AG10803 (cell line): ENCODE results near the gene CREBBP.

Experiments
- DNase-seq: peaks from one replicate; pipeline ENCODE4 v3.0.0; 2010; ENCODE audit warnings: low read depth
- H3K4me3 ChIP-seq: 2 replicates; pipeline ENCODE4 v1.5.1; 2011; ENCODE audit warnings: mild to moderate bottlenecking, low read length, control low read depth
- TF ChIP-seq, protein P1 (sequence below): conservative IDR thresholded peaks from 2 replicates; pipeline ENCODE4 v1.5.1; 2011; ENCODE audit warnings: mild to moderate bottlenecking, low read length, control low read depth, inconsistent platforms

CREBBP gene

DNA sequence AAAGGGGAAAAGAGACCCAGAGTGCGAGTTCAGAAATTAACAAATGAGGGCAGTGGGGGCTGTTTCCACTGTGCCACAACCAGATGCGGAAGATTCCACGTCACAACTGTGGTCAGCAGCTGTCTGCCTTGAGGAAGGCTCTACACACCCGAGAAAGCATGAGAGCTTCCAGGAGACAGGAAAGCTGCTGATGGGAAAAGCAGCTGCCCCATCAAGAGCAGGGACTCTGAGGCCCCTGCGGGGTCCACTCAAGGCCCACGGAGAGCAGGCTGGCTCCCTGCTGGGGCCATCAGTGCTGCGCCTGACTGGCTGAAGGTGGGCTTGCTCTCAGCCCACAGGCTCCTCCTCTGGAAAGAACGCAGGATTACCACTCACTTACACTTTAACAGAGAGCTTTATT, 148.3 kb downstream of the CREBBP start:
- TF ChIP-seq, protein P1, sequence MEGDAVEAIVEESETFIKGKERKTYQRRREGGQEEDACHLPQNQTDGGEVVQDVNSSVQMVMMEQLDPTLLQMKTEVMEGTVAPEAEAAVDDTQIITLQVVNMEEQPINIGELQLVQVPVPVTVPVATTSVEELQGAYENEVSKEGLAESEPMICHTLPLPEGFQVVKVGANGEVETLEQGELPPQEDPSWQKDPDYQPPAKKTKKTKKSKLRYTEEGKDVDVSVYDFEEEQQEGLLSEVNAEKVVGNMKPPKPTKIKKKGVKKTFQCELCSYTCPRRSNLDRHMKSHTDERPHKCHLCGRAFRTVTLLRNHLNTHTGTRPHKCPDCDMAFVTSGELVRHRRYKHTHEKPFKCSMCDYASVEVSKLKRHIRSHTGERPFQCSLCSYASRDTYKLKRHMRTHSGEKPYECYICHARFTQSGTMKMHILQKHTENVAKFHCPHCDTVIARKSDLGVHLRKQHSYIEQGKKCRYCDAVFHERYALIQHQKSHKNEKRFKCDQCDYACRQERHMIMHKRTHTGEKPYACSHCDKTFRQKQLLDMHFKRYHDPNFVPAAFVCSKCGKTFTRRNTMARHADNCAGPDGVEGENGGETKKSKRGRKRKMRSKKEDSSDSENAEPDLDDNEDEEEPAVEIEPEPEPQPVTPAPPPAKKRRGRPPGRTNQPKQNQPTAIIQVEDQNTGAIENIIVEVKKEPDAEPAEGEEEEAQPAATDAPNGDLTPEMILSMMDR = no peak
- no peak for DNase-seq
- no peak overlapping the region for H3K4me3 ChIP-seq

DNA sequence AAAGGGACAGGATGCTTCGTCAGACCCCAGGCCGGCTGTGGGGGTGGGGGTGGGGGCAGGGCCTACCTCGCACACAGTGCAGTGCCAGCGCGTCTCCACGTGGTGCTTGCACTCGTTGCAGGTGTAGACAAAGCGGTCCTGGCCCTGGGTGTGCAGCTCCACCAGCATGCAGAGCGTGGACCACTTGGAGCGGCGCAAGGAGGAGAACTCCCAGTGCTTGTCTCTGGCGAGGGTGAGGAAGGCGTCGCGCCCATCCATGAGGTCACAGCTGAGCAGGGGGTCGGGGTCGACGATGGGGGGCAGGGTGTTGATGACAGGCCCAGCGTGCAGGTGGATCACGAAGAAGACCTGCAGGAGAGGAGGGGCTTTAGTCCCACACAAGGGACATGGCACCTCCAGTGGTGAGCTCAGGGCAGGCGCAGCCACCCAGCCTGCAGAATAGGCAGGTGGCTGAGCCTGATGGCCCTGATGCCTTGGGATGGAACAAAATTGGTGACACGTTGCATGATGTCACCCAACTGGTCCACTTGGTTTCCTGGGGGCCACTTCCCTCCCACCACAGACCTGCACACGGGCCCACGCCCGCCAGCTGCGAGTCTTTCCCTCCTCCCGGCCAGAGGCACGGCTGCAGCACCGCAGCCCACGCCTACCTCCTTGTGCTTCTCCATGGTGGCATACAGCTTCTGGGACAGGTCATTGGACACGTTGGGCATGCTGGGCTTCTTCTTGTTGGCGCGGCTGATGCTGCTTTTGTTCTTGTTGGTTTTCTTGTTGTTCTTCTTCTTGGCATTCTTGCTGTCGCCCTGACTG, 149.2 kb downstream of the CREBBP start:
- TF ChIP-seq, protein P1 = no peak
- no peak for DNase-seq
- H3K4me3 ChIP-seq = no peak overlapping the region

DNA sequence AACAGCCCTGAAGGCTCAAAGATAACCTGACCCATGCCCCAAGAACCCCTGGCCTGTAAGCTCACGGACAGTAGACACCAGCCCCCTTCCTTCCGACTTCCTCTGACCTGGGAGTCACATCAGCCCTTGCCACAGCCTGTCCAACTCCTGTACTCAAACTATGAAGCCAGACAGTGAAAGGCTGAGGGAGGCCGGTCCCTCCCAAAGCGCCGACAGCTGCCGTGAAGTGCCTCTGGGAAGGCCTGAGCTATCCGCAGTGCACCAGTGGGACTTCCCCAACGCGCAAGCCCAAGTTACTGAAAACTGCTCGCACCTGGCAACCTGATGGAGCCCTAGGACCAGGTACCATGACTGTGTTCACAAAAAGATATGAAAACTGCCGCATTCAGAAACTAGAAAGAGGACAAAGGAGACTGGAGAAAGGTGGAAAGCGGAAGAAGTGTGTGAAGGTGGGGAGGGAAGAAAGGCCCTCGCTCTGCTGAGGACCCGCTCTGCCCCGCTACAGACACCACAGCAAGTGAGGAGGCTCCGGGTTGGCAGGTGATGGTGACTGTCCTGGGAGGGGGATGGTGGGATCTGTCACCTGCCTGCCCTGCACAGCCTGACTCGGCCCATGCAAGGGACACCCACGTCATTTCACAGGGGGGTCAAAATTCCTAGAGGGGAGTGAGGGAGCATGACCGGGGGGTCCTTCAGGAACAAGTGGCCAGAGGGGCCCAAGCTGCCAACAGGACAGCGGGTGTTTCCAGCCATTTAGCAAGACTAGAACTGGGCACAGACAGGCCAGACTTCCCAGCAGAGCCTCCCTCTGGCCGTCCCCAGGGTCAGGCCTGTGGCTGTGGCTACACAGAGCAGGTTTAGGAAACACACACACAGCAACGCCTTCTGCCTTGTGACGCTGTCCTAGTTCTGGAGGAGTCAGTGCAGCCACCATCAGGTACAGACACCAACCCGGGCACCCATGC, 150.1 kb downstream of the CREBBP start:
- TF ChIP-seq, protein P1 = no peak
- DNase-seq = no peak
- no peak overlapping the region for H3K4me3 ChIP-seq

DNA sequence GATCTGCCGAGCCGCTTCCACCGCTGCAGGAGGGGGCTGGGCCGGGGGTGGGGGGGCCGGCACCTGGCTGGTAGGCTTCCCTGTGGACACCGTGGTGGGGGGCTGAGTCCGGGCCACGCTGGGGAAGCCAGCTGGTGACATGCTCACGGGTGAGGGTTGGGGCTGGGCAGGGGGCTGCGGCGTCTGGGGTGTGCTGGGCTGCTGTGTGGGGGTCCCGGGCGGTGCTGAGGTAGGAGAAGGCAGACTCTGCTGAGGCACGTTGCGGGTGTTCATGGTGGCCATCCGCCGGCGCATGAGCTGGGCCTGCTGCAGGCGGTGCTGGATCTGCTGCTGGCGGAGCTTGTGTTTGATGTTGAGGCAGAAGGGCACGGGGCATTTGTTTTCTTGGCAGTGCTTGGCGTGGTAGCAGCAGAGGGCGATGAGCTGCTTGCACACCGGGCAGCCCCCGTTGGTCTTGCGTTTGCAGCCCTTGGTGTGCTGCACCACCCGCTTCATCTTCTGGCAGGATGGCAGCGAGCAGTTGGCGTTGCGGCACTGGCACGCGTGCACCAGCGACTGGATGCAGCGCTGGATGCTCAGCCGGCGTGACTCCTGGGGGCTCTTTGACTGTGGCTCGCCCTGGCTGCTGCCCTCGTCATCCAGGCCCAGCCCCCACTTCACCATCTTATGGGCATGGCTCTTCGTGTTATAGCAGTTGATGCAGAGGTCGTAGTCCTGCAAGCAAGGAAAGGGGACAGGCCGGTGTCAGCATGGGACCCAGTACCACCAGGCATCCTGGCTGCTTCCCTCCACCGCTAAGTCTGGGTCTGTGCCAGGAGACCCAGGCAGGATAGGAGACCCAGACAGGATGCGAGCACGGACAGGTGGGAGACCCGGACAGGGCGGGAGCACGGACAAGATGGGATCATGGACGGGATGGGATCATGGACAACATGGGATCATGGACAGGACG, 151.1 kb downstream of the CREBBP start:
- TF ChIP-seq, protein P1 = no peak
- H3K4me3 ChIP-seq = no peak overlapping the region
- no peak for DNase-seq

DNA sequence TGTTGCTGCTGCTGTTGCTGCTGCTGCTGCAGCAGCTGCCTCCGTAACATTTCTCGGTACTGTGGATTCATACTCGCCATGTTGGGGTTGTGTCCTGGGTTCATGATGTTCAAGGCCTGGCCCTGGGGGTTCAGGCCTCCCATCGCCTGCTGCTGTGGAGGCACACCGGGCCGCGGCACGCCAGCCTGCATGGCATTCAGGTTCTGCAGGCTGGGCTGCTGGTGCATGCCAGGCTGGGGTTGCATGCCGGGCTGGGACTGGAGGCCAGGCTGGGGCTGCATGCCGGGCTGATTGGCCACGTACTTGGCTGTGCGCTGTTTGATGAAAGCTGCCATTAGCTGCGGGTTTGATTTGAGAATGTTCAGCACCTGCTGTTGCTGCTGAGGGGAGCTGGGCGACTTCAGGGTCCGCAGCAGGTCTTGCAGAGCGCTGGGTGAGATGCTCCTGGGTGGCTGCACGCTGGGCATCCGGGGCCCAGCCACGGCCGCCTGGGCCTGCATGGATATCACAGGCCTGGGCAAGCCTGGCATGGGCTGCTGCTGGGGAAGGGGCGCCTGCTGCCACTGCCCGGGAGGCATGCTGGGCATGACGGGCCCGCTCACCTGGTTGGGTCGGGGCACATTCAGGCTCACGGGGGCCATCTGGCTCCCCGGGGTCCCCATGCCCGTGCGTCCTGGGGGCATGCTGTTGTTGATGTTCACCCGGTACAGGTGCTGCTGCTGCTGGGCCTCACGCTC, 151.9 kb downstream of the CREBBP start:
- H3K4me3 ChIP-seq = no peak overlapping the region
- TF ChIP-seq, protein P1 = no peak
- no peak for DNase-seq

DNA sequence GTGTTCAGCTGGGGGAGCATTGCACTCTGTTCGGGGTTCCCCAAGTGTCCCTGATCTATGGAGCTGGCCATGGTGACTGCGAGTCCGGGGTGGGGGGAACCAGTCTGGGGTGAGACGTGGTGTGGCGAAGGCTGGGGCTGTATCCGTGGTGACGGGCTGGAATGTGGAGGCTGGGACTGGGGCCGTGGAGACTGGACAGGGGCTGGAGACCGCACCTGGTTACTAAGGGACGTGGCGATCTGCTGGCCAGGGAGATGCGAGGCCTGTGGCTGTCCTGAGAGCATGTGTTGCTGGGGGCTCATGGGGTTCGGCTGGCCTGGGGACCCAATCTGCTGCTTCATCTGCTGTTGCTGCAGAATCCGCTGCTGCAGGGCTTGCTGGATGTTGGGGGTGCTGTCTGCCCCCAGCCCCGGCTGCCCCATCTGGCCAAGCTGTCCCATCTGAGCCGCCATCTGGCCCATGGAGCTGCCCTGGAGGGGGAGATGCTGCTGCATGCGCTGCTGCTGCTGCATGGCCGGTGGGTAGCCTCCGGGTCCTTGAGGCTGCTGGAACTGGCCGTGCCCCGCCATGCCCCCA, 152.6 kb downstream of the CREBBP start:
- DNase-seq = no peak
- H3K4me3 ChIP-seq = no peak overlapping the region
- TF ChIP-seq, protein P1 = no peak
